Mesenchymal stem cell (in vitro differentiated cells and primary cell): Measurements from ENCODE around the gene DCX.

Experiments used
- DNase-seq: peaks from one replicate; pipeline ENCODE4 v3.0.0-alpha.2; 2013
- H2AFZ ChIP-seq: one replicate; pipeline ENCODE4 v1.6.1; 2013; ENCODE audit warnings: low read depth, mild to moderate bottlenecking, control low read depth, inconsistent platforms, low read length, moderate library complexity
- H2AK5ac ChIP-seq: 2 replicates; pipeline ENCODE4 v1.6.1; 2013; ENCODE audit warnings: low read length, moderate library complexity, mild to moderate bottlenecking, inconsistent platforms; ENCODE audit not compliant: severe bottlenecking
- H2BK120ac ChIP-seq: one replicate; pipeline ENCODE4 v1.6.1; 2013; ENCODE audit warnings: low read depth, mild to moderate bottlenecking, inconsistent platforms, low read length, moderate library complexity
- H2BK12ac ChIP-seq, 2 experiments: one replicate each; pipeline ENCODE4 v1.6.1; 2013; ENCODE audit warnings: inconsistent platforms in 2 of 2, low read length in 2 of 2, mild to moderate bottlenecking in 2 of 2, moderate library complexity in 2 of 2, control low read depth in 1 of 2
- H2BK15ac ChIP-seq: one replicate; pipeline ENCODE4 v1.6.1; 2013; ENCODE audit warnings: mild to moderate bottlenecking, low read depth, inconsistent platforms; ENCODE audit not compliant: poor library complexity, severe bottlenecking
- H2BK5ac ChIP-seq: 2 replicates; pipeline ENCODE4 v1.6.1; 2013; ENCODE audit warnings: low read depth, mild to moderate bottlenecking, low read length, control low read depth, inconsistent platforms; ENCODE audit not compliant: poor library complexity, severe bottlenecking
- H3K14ac ChIP-seq, 2 experiments: one replicate each; pipeline ENCODE4 v1.6.1; 2013; ENCODE audit warnings: inconsistent platforms in 2 of 2, low read length in 2 of 2, control low read depth in 1 of 2, mild to moderate bottlenecking in 1 of 2, moderate library complexity in 1 of 2
- H3K18ac ChIP-seq, 2 experiments: one replicate each; pipeline ENCODE4 v1.6.1; 2013; ENCODE audit warnings: inconsistent platforms in 2 of 2, low read length in 2 of 2, control low read depth in 1 of 2, low read depth in 1 of 2, mild to moderate bottlenecking in 1 of 2
- H3K23ac ChIP-seq, 2 experiments: one replicate each; pipeline ENCODE4 v1.6.1; 2013; ENCODE audit warnings: inconsistent platforms in 2 of 2, low read length in 2 of 2, mild to moderate bottlenecking in 2 of 2, moderate library complexity in 2 of 2, control low read depth in 1 of 2
- H3K27ac ChIP-seq: 2 replicates; pipeline ENCODE4 v1.5.1; 2013; ENCODE audit warnings: mild to moderate bottlenecking, moderate library complexity, low read length, control low read depth, inconsistent platforms; ENCODE audit not compliant: poor library complexity, severe bottlenecking
- H3K27me3 ChIP-seq, 2 experiments: 2 replicates each; pipeline versions ENCODE4 v1.6.1 to v1.7.0; 2013; ENCODE audit warnings: low read length in 2 of 2, mild to moderate bottlenecking in 2 of 2, moderate library complexity in 2 of 2, control low read depth in 1 of 2, inconsistent platforms in 1 of 2; ENCODE audit not compliant: control insufficient read depth in 1 of 2, insufficient read depth in 1 of 2
- H3K36me3 ChIP-seq, 2 experiments: 2 replicates each; pipeline versions ENCODE4 v1.6.1 to v1.7.0; 2013; ENCODE audit warnings: low read length in 2 of 2, control low read depth in 1 of 2, inconsistent platforms in 1 of 2, low read depth in 1 of 2, mild to moderate bottlenecking in 1 of 2; ENCODE audit not compliant: insufficient read depth in 2 of 2, control insufficient read depth in 1 of 2
- H3K4ac ChIP-seq, 2 experiments: one replicate each; pipeline ENCODE4 v1.6.1; 2013; ENCODE audit warnings: inconsistent platforms in 2 of 2, low read length in 2 of 2, mild to moderate bottlenecking in 2 of 2, moderate library complexity in 2 of 2, control low read depth in 1 of 2, low read depth in 1 of 2
- H3K4me1 ChIP-seq: 2 replicates; pipeline ENCODE4 v1.6.1; 2013; ENCODE audit warnings: low read depth, low read length, control low read depth; ENCODE audit not compliant: control insufficient read depth, insufficient read depth
- H3K4me2 ChIP-seq: 2 replicates; pipeline ENCODE4 v1.6.1; 2013; ENCODE audit warnings: low read length, mild to moderate bottlenecking, inconsistent platforms; ENCODE audit not compliant: poor library complexity, severe bottlenecking
- H3K4me3 ChIP-seq, 2 experiments: 2 replicates each; pipeline versions ENCODE4 v1.5.1 to v1.7.0; 2013; ENCODE audit warnings: low read length in 2 of 2, mild to moderate bottlenecking in 2 of 2, control low read depth in 1 of 2, low read depth in 1 of 2; ENCODE audit not compliant: insufficient read depth in 1 of 2
- H3K79me1 ChIP-seq: replicated peaks from 2 replicates; pipeline ENCODE4 v1.6.1; 2013; ENCODE audit warnings: mild to moderate bottlenecking, control low read depth, low read length, inconsistent platforms; ENCODE audit not compliant: poor library complexity, severe bottlenecking
- H3K9ac ChIP-seq: 2 replicates; pipeline ENCODE4 v1.7.0; 2013; ENCODE audit warnings: mild to moderate bottlenecking, low read length, moderate library complexity
- H3K9me3 ChIP-seq: 2 replicates; pipeline ENCODE4 v1.7.0; 2013; ENCODE audit warnings: mild to moderate bottlenecking, low read length; ENCODE audit not compliant: control insufficient read depth
- H4K8ac ChIP-seq: one replicate; pipeline ENCODE4 v1.6.1; 2013; ENCODE audit warnings: inconsistent platforms, mild to moderate bottlenecking, low read length, moderate library complexity
- H4K91ac ChIP-seq: one replicate; pipeline ENCODE4 v1.6.1; 2013; ENCODE audit warnings: mild to moderate bottlenecking, low read length, inconsistent platforms
- WGBS: methylation state at CpG from one replicate; pipeline ENCODE4 v1.1.7; 2013; ENCODE audit warnings: mixed read lengths; 5-methylcytosine and 5-hydroxymethylcytosine counted together

Gene DCX

DNA sequence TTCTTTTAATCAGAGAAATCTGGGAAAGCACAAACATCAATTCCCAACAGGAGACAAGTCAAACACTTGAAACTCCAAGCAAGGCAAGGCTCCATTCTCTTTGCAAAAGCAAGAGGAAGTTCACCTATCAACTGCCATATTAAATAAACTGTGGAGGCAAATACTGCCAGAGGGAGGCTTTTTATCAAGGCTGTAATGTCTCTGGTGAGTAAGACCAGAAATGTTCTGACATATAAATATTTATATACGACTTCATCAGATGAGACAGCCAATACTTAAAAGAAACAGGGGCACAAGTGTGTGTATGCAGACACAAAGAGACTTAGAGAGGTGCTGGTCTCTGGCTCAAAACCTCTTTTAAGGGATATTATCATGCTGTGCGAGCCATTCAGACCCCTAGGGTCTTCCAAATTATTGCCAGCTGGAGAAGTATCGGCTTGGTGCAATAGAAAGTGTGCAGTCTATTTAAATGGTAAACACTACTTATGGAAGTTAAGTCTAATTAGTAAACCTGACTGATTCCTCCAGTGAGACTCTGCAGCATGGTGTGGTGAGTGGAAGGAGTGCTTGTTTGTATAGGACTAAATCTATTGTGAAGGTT lies 24.4 kb downstream of the DCX start:
- H2AK5ac ChIP-seq = no peak overlapping the region
- no peak overlapping the region for H3K27ac ChIP-seq
- H2BK12ac ChIP-seq = no peak overlapping the region
- H4K8ac ChIP-seq = no peak overlapping the region
- DNase-seq = peak; percentile 23
- H2BK15ac ChIP-seq = no peak overlapping the region
- no peaks in the 10 kb centered on the region for H3K4me1 ChIP-seq
- no peak overlapping the region for H3K4me3 ChIP-seq
- H3K36me3 ChIP-seq = no peaks in the 10 kb centered on the region
- no peak overlapping the region for H2BK5ac ChIP-seq
- H3K4ac ChIP-seq = no peak overlapping the region
- H3K27me3 ChIP-seq = peaks cover 0 to 12% of the 10 kb centered on the region in 2 experiments
- H3K18ac ChIP-seq = no peak overlapping the region
- H3K14ac ChIP-seq = no peak overlapping the region
- H3K4me2 ChIP-seq = no peak overlapping the region
- no peak overlapping the region for H4K91ac ChIP-seq
- no peak overlapping the region for H3K9ac ChIP-seq
- 49% methylated on average over 2 of the region's 3 CpGs for WGBS
- H2BK120ac ChIP-seq = no peak overlapping the region
- no peak overlapping the region for H2AFZ ChIP-seq
- H3K79me1 ChIP-seq = no peaks in the 10 kb centered on the region
- H3K9me3 ChIP-seq = no peaks in the 10 kb centered on the region
- H3K23ac ChIP-seq = no peak overlapping the region

DNA sequence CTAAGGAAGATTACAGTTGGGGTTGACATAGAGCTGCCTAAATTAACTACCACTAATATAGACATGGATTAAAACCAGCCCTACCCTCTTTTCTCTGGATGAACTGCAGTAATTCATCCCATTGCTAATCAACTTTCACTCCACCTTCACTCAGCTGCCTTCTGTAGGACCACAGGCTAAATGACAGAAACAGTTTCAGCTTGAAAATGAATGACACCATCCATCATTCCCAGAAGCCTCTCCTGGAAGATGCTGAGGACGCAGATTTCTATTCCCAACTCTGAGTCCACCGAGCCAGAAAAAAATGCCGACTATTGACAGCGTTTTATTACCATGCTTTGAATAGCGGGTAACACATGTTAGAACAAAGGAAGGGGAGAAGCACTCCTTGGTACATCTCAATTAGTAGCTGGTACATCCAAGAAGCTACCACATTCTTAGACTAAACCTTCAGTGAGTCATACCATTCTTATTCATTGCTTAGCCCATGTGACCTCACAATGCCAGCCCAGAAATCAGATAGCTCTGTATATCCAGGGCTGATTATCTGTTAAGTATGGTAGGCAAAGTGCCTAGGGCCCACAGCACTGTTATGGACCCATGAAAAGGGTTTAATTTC lies 25.3 kb downstream of the DCX start:
- DNase-seq = peak; percentile 4
- Histone ChIP-seq H2AFZ (no peak overlapping the region), H3K9ac (no peak overlapping the region), H4K8ac (no peak overlapping the region), H3K4me3 (no peak overlapping the region), H2BK15ac (no peak overlapping the region), H3K23ac (no peak overlapping the region), H3K18ac (no peak overlapping the region), H3K9me3 (no peaks in the 10 kb centered on the region), H3K79me1 (no peaks in the 10 kb centered on the region), H3K27me3 (peaks cover 0 to 12% of the 10 kb centered on the region in 2 experiments), H2BK120ac (no peak overlapping the region), H3K4me2 (no peak overlapping the region), H3K4me1 (no peaks in the 10 kb centered on the region), H2AK5ac (no peak overlapping the region), H3K14ac (no peak overlapping the region), H3K36me3 (no peaks in the 10 kb centered on the region), H4K91ac (no peak overlapping the region), H3K27ac (no peak overlapping the region), H3K4ac (no peak overlapping the region), H2BK12ac (no peak overlapping the region), H2BK5ac (no peak overlapping the region)
- WGBS = 100% methylated on average over 1 of the region's 5 CpGs

DNA sequence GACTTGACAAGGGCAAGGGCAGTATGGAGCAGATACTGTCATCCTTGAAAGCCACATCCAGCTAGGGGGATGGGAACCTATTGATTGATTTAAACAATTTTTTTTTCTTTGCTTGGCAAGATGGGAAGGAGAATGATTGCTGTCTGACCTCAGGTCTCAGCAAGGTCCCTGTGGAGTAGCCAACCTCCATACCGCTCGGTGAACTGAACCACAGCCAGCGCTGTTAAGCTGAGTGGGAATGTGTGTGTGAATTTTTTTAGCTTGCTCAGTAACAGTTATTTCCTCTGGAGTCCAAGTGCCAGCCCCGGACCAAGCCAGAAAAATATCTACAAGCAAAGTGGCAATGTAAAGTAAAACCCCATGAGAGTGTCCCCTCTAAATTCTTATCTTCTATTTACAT lies 25.9 kb downstream of the DCX start:
- H3K14ac ChIP-seq = no peak overlapping the region
- no peak overlapping the region for H4K8ac ChIP-seq
- no peaks in the 10 kb centered on the region for H3K36me3 ChIP-seq
- H3K23ac ChIP-seq = no peak overlapping the region
- no peak overlapping the region for H3K4me2 ChIP-seq
- H2AFZ ChIP-seq = no peak overlapping the region
- H3K18ac ChIP-seq = no peak overlapping the region
- H3K4me1 ChIP-seq = no peaks in the 10 kb centered on the region
- no peak overlapping the region for H2BK15ac ChIP-seq
- no peak overlapping the region for H3K4ac ChIP-seq
- H3K9me3 ChIP-seq = no peaks in the 10 kb centered on the region
- H3K27me3 ChIP-seq = peaks cover 0 to 12% of the 10 kb centered on the region in 2 experiments
- H4K91ac ChIP-seq = no peak overlapping the region
- no peak overlapping the region for H2BK120ac ChIP-seq
- H2BK5ac ChIP-seq = no peak overlapping the region
- DNase-seq = peak; percentile 3
- no peak overlapping the region for H2AK5ac ChIP-seq
- 60% methylated on average over 3 of the region's 4 CpGs for WGBS
- H3K9ac ChIP-seq = no peak overlapping the region
- H3K27ac ChIP-seq = no peak overlapping the region
- H2BK12ac ChIP-seq = no peak overlapping the region
- H3K79me1 ChIP-seq = no peaks in the 10 kb centered on the region
- H3K4me3 ChIP-seq = no peak overlapping the region

DNA sequence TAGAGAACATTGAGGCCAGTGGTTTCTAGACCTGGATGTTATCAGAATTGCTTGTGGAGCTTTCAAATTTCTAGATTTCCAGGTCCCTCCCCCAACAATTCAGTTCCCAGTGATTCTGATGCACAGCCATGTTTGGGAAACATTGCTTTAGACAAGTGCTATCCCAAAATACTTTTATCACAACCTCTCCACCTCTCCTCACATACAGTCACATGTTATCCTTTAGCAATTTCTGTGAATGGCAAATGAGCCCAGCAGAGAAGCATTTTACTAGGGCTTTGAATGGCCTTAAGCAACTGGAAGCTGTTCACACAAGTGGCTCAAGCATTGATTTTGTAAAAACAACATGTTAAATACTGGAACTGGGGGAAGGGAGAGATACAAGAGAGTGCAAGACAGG lies 29.7 kb downstream of the DCX start:
- Histone ChIP-seq H4K8ac (no peak overlapping the region), H3K4me3 (no peak overlapping the region), H3K23ac (no peak overlapping the region), H3K79me1 (no peaks in the 10 kb centered on the region), H2AFZ (no peak overlapping the region), H2AK5ac (no peak overlapping the region), H3K4ac (no peak overlapping the region), H2BK5ac (no peak overlapping the region), H3K27me3 (peaks cover 0 to 14% of the 10 kb centered on the region in 2 experiments), H4K91ac (no peak overlapping the region), H3K14ac (no peak overlapping the region), H3K36me3 (no peaks in the 10 kb centered on the region), H2BK15ac (no peak overlapping the region), H3K4me2 (no peak overlapping the region), H2BK120ac (no peak overlapping the region), H3K4me1 (no peaks in the 10 kb centered on the region), H3K9ac (no peak overlapping the region), H2BK12ac (no peak overlapping the region), H3K27ac (no peak overlapping the region), H3K18ac (no peak overlapping the region), H3K9me3 (no peaks in the 10 kb centered on the region)
- no peak for DNase-seq
